ENCODE data around the gene PLD4.

DNA sequence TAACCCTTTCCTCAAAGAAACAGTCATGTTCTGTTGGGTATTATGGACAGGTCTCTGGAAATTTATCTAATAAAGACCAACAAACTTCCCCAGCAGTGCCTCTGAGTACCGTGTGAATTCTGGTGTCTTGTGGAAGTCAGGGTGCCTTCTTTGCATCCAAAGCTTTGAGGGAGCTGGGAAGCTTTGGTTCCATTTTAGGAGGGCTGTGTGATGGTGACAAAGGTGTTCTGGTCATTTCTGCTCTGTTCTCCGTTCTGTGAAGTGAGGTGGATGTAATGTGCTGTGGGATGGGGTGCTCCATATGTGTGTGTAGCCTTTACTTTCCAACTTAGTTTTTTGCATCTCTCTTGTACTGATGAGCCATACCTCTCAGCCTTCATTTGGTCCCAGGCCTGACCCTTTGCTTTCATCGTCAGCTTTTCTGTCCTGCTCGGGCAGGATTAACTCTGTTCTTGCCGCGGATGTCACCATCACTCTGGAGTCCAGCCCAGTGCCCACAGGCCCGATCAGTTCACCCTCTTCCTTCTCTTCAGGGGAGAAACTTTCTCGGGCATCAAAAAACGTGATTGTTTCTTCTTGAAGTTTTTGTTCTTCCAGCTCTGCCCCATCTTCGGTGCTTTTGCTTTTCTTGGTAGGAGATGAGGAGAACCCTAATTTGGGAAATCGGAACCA, 13.2 kb downstream of the PLD4 start:
- TF ChIP-seq SIN3A (IDR thresholded peaks at IDR 0.05; ENCODE audit: borderline replicate concordance, insufficient read depth, low read depth, low read length) (no peak), POLR2AphosphoS5 (IDR thresholded peaks at IDR 0.05; ENCODE audit: low read depth, low read length) (no peak), TCF7L2 (IDR thresholded peaks at IDR 0.05; ENCODE audit: low read depth, low read length) (no peak)
- TF ChIP-seq, protein P1, sequence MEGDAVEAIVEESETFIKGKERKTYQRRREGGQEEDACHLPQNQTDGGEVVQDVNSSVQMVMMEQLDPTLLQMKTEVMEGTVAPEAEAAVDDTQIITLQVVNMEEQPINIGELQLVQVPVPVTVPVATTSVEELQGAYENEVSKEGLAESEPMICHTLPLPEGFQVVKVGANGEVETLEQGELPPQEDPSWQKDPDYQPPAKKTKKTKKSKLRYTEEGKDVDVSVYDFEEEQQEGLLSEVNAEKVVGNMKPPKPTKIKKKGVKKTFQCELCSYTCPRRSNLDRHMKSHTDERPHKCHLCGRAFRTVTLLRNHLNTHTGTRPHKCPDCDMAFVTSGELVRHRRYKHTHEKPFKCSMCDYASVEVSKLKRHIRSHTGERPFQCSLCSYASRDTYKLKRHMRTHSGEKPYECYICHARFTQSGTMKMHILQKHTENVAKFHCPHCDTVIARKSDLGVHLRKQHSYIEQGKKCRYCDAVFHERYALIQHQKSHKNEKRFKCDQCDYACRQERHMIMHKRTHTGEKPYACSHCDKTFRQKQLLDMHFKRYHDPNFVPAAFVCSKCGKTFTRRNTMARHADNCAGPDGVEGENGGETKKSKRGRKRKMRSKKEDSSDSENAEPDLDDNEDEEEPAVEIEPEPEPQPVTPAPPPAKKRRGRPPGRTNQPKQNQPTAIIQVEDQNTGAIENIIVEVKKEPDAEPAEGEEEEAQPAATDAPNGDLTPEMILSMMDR (IDR thresholded peaks at IDR 0.05), result no peak
- TF ChIP-seq, protein P2, sequence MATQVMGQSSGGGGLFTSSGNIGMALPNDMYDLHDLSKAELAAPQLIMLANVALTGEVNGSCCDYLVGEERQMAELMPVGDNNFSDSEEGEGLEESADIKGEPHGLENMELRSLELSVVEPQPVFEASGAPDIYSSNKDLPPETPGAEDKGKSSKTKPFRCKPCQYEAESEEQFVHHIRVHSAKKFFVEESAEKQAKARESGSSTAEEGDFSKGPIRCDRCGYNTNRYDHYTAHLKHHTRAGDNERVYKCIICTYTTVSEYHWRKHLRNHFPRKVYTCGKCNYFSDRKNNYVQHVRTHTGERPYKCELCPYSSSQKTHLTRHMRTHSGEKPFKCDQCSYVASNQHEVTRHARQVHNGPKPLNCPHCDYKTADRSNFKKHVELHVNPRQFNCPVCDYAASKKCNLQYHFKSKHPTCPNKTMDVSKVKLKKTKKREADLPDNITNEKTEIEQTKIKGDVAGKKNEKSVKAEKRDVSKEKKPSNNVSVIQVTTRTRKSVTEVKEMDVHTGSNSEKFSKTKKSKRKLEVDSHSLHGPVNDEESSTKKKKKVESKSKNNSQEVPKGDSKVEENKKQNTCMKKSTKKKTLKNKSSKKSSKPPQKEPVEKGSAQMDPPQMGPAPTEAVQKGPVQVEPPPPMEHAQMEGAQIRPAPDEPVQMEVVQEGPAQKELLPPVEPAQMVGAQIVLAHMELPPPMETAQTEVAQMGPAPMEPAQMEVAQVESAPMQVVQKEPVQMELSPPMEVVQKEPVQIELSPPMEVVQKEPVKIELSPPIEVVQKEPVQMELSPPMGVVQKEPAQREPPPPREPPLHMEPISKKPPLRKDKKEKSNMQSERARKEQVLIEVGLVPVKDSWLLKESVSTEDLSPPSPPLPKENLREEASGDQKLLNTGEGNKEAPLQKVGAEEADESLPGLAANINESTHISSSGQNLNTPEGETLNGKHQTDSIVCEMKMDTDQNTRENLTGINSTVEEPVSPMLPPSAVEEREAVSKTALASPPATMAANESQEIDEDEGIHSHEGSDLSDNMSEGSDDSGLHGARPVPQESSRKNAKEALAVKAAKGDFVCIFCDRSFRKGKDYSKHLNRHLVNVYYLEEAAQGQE (IDR thresholded peaks at IDR 0.05; ENCODE audit: insufficient read depth in 1 of 2, low read depth in 2 of 2, low read length in 1 of 2), result no peak
